Naive thymus-derived CD8-positive, alpha-beta T cell (primary cell): ENCODE measurements around the gene USP32. TPM values are rescaled to one million over a fixed set of nuclear protein-coding genes. Genes with fewer than 3 reads are reported as not detected.
A peak's percentile ranks its signal among the peaks of the same experiment; 100 is the strongest.

Experiments used
- ATAC-seq, 2 donors: fragments of 150-1000 bp; cut with Tn5 transposase in 1 of 2; sonication (Bioruptor Pico), chemical (Tn5 transposase) in 1 of 2; 1 replicate in 1 of 2; 2 replicates in 1 of 2; pipeline ENCODE4 v1.10.0; 2021; ENCODE audit warnings: mild to moderate bottlenecking in 2 of 2, moderate library complexity in 2 of 2
- POLR2A ChIA-PET: fragments of 350-600 bp; sonication (Branson Sonifier 250); formaldehyde crosslinking; loops from one replicate; lab custom pipeline; 2021; ENCODE audit warnings: antibody characterized with exemption; lab: Charles Lee
- DNase-seq, 10 donors: peaks; one replicate each; pipeline versions ENCODE4 v3.0.0 to v3.0.0-alpha.2; 2020 to 2022
- H3K27ac Mint-ChIP-seq, 10 donors: one replicate each; pipeline ENCODE4 v1.8.0; 2020 to 2022; ENCODE audit warnings: mild to moderate bottlenecking in 10 of 10, mixed read lengths in 10 of 10, moderate library complexity in 4 of 10, inconsistent platforms in 1 of 10
- H3K27me3 Mint-ChIP-seq, 5 donors: one replicate each; pipeline ENCODE4 v1.8.0; 2021 to 2022; ENCODE audit warnings: mixed read lengths in 5 of 5
- H3K36me3 Mint-ChIP-seq, 3 donors: one replicate each; pipeline ENCODE4 v1.8.0; 2020 to 2022; ENCODE audit warnings: mixed read lengths in 3 of 3, mild to moderate bottlenecking in 2 of 3, inconsistent platforms in 1 of 3
- H3K4me1 Mint-ChIP-seq, 4 donors: one replicate each; pipeline ENCODE4 v1.8.0; 2021 to 2022; ENCODE audit warnings: mixed read lengths in 4 of 4
- H3K4me3 Mint-ChIP-seq, 10 donors: one replicate each; pipeline ENCODE4 v1.8.0; 2020 to 2022; ENCODE audit warnings: mild to moderate bottlenecking in 10 of 10, mixed read lengths in 10 of 10, moderate library complexity in 6 of 10, inconsistent platforms in 1 of 10
- H3K9me3 Mint-ChIP-seq, 9 donors: one replicate each; pipeline ENCODE4 v1.8.0; 2020 to 2022; ENCODE audit warnings: mixed read lengths in 9 of 9, mild to moderate bottlenecking in 3 of 9, inconsistent platforms in 1 of 9, moderate library complexity in 1 of 9
- polyA plus RNA-seq, 3 donors: library from polyadenylated mRNA; unstranded; fragments of 300-500 nt; fragmentation: Illumina TruSeq; gene quantifications; one replicate each; pipeline ENCODE4 v1.2.3, GENCODE V29; 2021
- total RNA-seq, 8 experiments: library from RNA in 2 of 8; stranded (reverse) in 2 of 8; gene quantifications; one replicate each; pipeline ENCODE4 v1.2.3 and lab custom pipeline; 2021 to 2026

The USP32 gene
- total and polyA plus RNA-seq, 5 experiments from 2014 or later, result 3.9 to 36.6 (median 5.6) TPM

- Mint-ChIP-seq H3K27me3 (peaks cover 24 to 93% (median 73%) of the 10 kb centered on the region in 5 donors), H3K4me3 (no peak overlapping the region), H3K9me3 (no peaks in the 10 kb centered on the region), H3K27ac (no peak overlapping the region), H3K36me3 (peaks cover 0 to 5% (median 0%) of the 10 kb centered on the region in 3 donors), H3K4me1 (peaks cover 5 to 32% (median 27%) of the 10 kb centered on the region in 4 donors)
- POLR2A ChIA-PET, result interaction anchor here (0.5 kb wide), 1 partner anchor 293 kb away, joined by 5 read pairs; no protein-coding TSS in a partner anchor
- ATAC-seq, result no peak
- peak in 1 of 10 donors; percentile 26 for DNase-seq
Observed at GRCh38 chr17:60145006-60145935, 246.7 kb downstream of the USP32 start.

- POLR2A ChIA-PET, result no interaction called here
- no peak overlapping the region for H3K27ac Mint-ChIP-seq
- H3K4me1 Mint-ChIP-seq, result peaks cover 8 to 33% (median 24%) of the 10 kb centered on the region in 4 donors
- peak; percentile 71 to 80 for ATAC-seq
- no peak overlapping the region for H3K4me3 Mint-ChIP-seq
- DNase-seq, result peak; percentile 44 to 85 (median 60)
- H3K9me3 Mint-ChIP-seq, result no peaks in the 10 kb centered on the region
- peaks cover 0 to 5% (median 0%) of the 10 kb centered on the region in 3 donors for H3K36me3 Mint-ChIP-seq
- peaks cover 24 to 97% (median 77%) of the 10 kb centered on the region in 5 donors for H3K27me3 Mint-ChIP-seq
Observed at GRCh38 chr17:60142872-60143499, 248.9 kb downstream of the USP32 start.

- DNase-seq, result peak in 1 of 10 donors; percentile 59
- no peaks in the 10 kb centered on the region for H3K9me3 Mint-ChIP-seq
- H3K27ac Mint-ChIP-seq, result no peak overlapping the region
- H3K27me3 Mint-ChIP-seq, result peaks cover 22 to 87% (median 67%) of the 10 kb centered on the region in 5 donors
- H3K4me1 Mint-ChIP-seq, result peaks cover 9 to 33% (median 24%) of the 10 kb centered on the region in 4 donors
- H3K36me3 Mint-ChIP-seq, result peaks cover 1 to 4% (median 2%) of the 10 kb centered on the region in 3 donors
- POLR2A ChIA-PET, result interaction anchor here (0.9 kb wide), 1 partner anchor 32 kb away, joined by 3 read pairs; no protein-coding TSS in a partner anchor
- no peak overlapping the region for H3K4me3 Mint-ChIP-seq
- no peak for ATAC-seq
Observed at GRCh38 chr17:60141111-60142018, 250.6 kb downstream of the USP32 start.

- POLR2A ChIA-PET, result no interaction called here
Observed at GRCh38 chr17:60139438-60140285, 252.3 kb downstream of the USP32 start.

GRCh38 chr17:60138769-60139437 lies 253.0 kb downstream of the USP32 start:
- ATAC-seq, result no peak
- Mint-ChIP-seq H3K4me3 (no peak overlapping the region), H3K4me1 (peaks cover 23 to 47% (median 43%) of the 10 kb centered on the region in 4 donors), H3K27me3 (peaks cover 16 to 68% (median 45%) of the 10 kb centered on the region in 5 donors), H3K36me3 (peaks cover 1 to 4% (median 2%) of the 10 kb centered on the region in 3 donors), H3K9me3 (no peaks in the 10 kb centered on the region), H3K27ac (no peak overlapping the region)
- peak in 1 of 10 donors; percentile 50 for DNase-seq
- POLR2A ChIA-PET, result no interaction called here

More at GRCh38 chr17:60139438-60140285, 252.3 kb downstream of the USP32 start:
- peak; percentile 56 for ATAC-seq
- peaks cover 1 to 4% (median 2%) of the 10 kb centered on the region in 3 donors for H3K36me3 Mint-ChIP-seq
- H3K9me3 Mint-ChIP-seq, result no peaks in the 10 kb centered on the region
- peak overlapping the region in 2 of 10 donors; percentile 40 to 79 for H3K27ac Mint-ChIP-seq
- H3K4me1 Mint-ChIP-seq, result peaks cover 16 to 47% (median 38%) of the 10 kb centered on the region in 4 donors
- DNase-seq, result peak; percentile 42 to 80 (median 71)
- H3K4me3 Mint-ChIP-seq, result peak overlapping the region in 5 of 10 donors; percentile 14 to 51 (median 48)
- H3K27me3 Mint-ChIP-seq, result peaks cover 16 to 74% (median 53%) of the 10 kb centered on the region in 5 donors

- H3K4me3 Mint-ChIP-seq, result no peak overlapping the region
- POLR2A ChIA-PET, result no interaction called here
- ATAC-seq, result no peak
- DNase-seq, result no peak
- no peaks in the 10 kb centered on the region for H3K9me3 Mint-ChIP-seq
- peaks cover 2 to 4% (median 4%) of the 10 kb centered on the region in 3 donors for H3K36me3 Mint-ChIP-seq
- no peak overlapping the region for H3K27ac Mint-ChIP-seq
- peaks cover 12 to 56% (median 36%) of the 10 kb centered on the region in 5 donors for H3K27me3 Mint-ChIP-seq
- H3K4me1 Mint-ChIP-seq, result peaks cover 24 to 40% (median 38%) of the 10 kb centered on the region in 4 donors
Observed at GRCh38 chr17:60137731-60138130, 254.2 kb downstream of the USP32 start.

- H3K9me3 Mint-ChIP-seq, result no peaks in the 10 kb centered on the region
- POLR2A ChIA-PET, result interaction anchor here (0.5 to 1.0 kb wide), 2 partner anchors 9 to 921 kb away, joined by 3 to 5 read pairs; no protein-coding TSS in a partner anchor
- DNase-seq (peak in 1 of 10 donors; percentile 28), ATAC-seq (no peak)
- H3K27me3 Mint-ChIP-seq, result peaks cover 8 to 40% (median 20%) of the 10 kb centered on the region in 5 donors
- H3K4me3 Mint-ChIP-seq, result peak overlapping the region; percentile 87 to 97 (median 94)
- H3K36me3 Mint-ChIP-seq, result peaks cover 8 to 14% (median 8%) of the 10 kb centered on the region in 3 donors
- H3K4me1 Mint-ChIP-seq, result peaks cover 27 to 38% (median 35%) of the 10 kb centered on the region in 4 donors
- H3K27ac Mint-ChIP-seq, result peak overlapping the region in 3 of 10 donors; percentile 4 to 72 (median 34)
Observed at GRCh38 chr17:60135951-60136666, 255.8 kb downstream of the USP32 start.

GRCh38 chr17:60135151-60135950 lies 256.6 kb downstream of the USP32 start:
- peaks cover 8 to 32% (median 13%) of the 10 kb centered on the region in 5 donors for H3K27me3 Mint-ChIP-seq
- peak overlapping the region in 8 of 10 donors; percentile 30 to 85 (median 64) for H3K27ac Mint-ChIP-seq
- peaks cover 8 to 14% (median 8%) of the 10 kb centered on the region in 3 donors for H3K36me3 Mint-ChIP-seq
- no peaks in the 10 kb centered on the region for H3K9me3 Mint-ChIP-seq
- H3K4me3 Mint-ChIP-seq, result peak overlapping the region; percentile 87 to 97 (median 94)
- POLR2A ChIA-PET, result no interaction called here
- ATAC-seq (peak; percentile 81 to 94), DNase-seq (peak; percentile 53 to 81 (median 57))
- peaks cover 27 to 38% (median 34%) of the 10 kb centered on the region in 4 donors for H3K4me1 Mint-ChIP-seq

- DNase-seq (peak in 7 of 10 donors; percentile 9 to 55 (median 31)), ATAC-seq (peak; percentile 7 to 58)
- POLR2A ChIA-PET, result no interaction called here
- peaks cover 5 to 25% (median 13%) of the 10 kb centered on the region in 5 donors for H3K27me3 Mint-ChIP-seq
- H3K4me1 Mint-ChIP-seq, result peaks cover 24 to 33% (median 32%) of the 10 kb centered on the region in 4 donors
- no peaks in the 10 kb centered on the region for H3K9me3 Mint-ChIP-seq
- H3K27ac Mint-ChIP-seq, result peak overlapping the region in 7 of 10 donors; percentile 30 to 87 (median 70)
- peaks cover 8 to 14% (median 8%) of the 10 kb centered on the region in 3 donors for H3K36me3 Mint-ChIP-seq
- peak overlapping the region; percentile 87 to 97 (median 94) for H3K4me3 Mint-ChIP-seq
Observed at GRCh38 chr17:60134396-60135150, 257.4 kb downstream of the USP32 start.
